Astrocyte of the cerebellum (primary cell): ENCODE results near the gene TMEM63C.

ENCODE experiments used
- DNase-seq: peaks from one replicate; pipeline ENCODE4 v3.0.0-alpha.2; 2011; ENCODE audit warnings: low read depth
- H3K4me3 ChIP-seq: 2 replicates; pipeline ENCODE4 v1.5.1; 2011; ENCODE audit warnings: mild to moderate bottlenecking, low read depth, low read length, moderate library complexity
- CTCF ChIP-seq: IDR thresholded peaks from 2 replicates; pipeline ENCODE4 v1.5.1; 2012; ENCODE audit warnings: low read length, low read depth, moderate library complexity, mild to moderate bottlenecking; ENCODE audit errors: missing control alignments
- in situ Hi-C: cut with HindIII; loops from 2 replicates; pipeline ENCODE4 v1.10.0; 2017; ENCODE audit warnings: low sequenced_read_pairs

TMEM63C gene

DNA sequence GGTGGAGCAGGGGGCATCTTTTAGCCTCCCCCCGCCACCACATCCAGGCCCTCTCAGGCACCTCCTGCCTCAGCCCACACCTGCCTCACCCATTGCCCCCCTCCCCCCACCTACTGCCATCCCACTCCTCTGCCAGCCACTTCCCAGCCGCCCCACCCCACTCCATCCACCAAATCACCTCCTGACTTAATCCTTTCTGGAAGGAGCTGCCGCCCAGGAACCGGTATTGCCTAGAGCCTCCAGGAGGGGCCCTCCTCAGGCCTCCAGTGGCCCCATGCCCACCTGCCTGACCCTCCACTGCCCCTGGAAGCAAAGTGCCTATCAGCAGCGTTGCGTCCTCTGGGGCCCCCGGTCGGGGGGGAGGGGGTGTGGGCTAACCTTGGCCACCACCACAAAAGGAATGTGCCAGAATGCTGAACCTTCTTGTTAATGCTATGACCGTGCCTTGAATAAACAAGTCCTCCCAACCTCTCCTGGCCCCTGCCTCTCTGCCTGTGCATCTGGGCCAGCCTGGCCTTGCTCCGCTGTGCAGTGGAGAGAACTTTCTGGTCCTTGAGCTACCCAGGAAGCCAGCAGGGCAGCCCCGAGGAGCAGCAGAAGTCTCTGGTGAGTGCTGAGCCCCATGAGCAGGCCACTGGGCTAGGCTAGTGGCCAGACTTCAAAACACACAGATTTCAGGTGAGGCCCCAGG is 77.6 kb downstream of the TMEM63C start:
- TF ChIP-seq CTCF = no peak
- in situ Hi-C loops = no loop called here
- no peak overlapping the region for H3K4me3 ChIP-seq
- no peak for DNase-seq

GRCh38 chr14:77260199-77260598 is 78.6 kb downstream of the TMEM63C start:
- no peak overlapping the region for H3K4me3 ChIP-seq
- no peak for DNase-seq
- TF ChIP-seq CTCF = no peak
- in situ Hi-C loops = no loop called here

GRCh38 chr14:77260631-77261030 is 79.0 kb downstream of the TMEM63C start:
- H3K4me3 ChIP-seq = no peak overlapping the region
- no peak for TF ChIP-seq CTCF
- DNase-seq = no peak
- in situ Hi-C loops = no loop called here

DNA sequence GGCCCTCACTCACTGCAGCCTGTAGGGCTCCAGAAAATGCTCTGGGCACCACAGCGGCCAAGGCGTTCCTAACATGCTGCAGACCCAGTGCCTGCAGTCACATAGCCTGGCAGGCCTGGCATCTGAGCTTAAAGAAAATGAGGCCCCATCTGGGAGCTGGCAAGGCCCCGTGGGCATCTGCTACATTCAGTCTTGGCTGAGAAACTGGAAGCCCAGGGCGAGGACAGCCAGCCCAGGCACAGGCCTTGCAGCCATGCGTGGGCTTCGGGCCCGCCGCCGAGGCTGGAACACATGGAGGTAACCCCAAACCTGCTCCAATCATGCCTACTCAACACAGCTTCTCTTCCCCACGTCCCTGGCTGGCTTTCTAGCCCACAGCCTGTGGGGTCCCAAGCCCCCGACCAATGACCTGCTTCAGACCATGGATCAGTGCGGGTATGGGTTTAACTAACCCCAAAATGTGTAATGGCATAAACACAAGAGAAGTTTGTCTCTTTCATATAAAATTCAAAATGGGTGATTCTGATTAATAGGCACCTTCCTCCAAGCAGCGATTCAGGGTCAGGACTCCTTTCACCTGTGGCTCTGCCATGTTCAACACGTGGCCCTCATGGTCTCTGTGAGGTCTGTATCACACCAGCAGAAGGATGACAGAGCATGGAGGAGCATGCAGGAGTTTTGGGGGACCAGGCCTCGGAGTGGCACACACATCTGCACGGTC is 83.0 kb downstream of the TMEM63C start:
- no peak overlapping the region for H3K4me3 ChIP-seq
- in situ Hi-C loops = no loop called here
- no peak for DNase-seq
- no peak for TF ChIP-seq CTCF

DNA sequence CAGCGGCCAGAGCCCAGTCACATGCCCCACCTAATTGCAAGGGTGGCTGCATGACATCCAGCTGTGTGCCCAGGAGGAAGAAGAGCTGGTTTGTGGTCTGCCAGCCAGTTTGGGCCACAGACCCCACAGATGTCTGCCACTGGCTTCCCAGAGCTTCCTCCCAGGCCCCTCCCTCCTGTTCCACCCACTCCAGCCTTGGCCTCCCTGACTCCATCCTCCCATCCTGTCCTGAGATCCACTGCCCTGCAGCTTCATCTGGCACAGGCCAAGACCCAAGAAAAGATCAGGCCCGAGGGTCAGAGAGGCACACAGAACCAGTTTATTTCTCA is 83.6 kb downstream of the TMEM63C start:
- no peak overlapping the region for H3K4me3 ChIP-seq
- in situ Hi-C loops = no loop called here
- TF ChIP-seq CTCF = no peak
- no peak for DNase-seq

- in situ Hi-C loops = no loop called here
- no peak for TF ChIP-seq CTCF
- no peak overlapping the region for H3K4me3 ChIP-seq
- no peak for DNase-seq
These were observed 84.2 kb downstream of the TMEM63C start for GRCh38 chr14:77265561-77266335.
